Fibroblast of skin of left biceps (primary cell): ENCODE data around the gene ARMH4.

Source experiments
- DNase-seq, 2 experiments: peaks; one replicate each; pipeline ENCODE4 v3.0.0-alpha.2; 2013; ENCODE audit warnings: low read depth in 2 of 2

Gene ARMH4

DNA sequence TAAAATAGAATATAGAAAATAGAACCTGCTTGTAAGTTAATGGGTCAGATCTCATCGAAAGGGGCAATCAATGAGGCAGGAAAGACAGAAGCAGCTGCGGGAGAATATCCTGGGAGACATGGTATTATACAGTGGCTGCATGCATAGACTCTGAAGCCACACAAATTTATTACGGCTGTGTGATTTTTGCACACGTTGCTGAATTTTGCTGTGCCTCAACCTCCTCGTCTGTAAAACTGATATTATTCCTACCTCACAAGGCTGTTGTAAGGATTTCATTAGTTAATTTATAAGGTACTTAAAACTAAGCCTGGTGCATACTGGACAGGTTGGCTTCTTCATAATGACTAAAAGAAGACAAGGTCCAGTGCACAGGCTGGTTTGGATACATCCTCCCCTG lies 52.3 kb downstream of the ARMH4 start:
- no peak for DNase-seq

DNA sequence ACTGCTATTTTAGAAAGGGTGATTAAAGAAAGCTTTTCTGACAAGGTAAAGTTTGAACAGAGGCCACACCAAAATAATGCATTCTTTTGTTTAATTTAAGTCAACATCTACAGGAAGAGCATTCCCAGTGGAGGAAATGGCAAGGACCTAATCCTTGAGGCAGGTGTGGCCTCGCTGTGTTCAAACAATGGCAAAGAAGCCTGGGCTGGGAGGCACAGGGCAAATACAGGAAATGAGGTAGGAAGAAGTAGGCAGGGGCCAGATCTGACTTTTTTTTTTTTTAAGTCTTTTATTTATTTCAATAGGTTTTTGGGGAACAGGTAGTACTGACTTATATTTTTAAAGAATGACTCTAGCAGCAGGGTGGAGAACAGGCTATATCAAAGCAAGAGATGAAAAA lies 53.5 kb downstream of the ARMH4 start:
- DNase-seq = no peak

DNA sequence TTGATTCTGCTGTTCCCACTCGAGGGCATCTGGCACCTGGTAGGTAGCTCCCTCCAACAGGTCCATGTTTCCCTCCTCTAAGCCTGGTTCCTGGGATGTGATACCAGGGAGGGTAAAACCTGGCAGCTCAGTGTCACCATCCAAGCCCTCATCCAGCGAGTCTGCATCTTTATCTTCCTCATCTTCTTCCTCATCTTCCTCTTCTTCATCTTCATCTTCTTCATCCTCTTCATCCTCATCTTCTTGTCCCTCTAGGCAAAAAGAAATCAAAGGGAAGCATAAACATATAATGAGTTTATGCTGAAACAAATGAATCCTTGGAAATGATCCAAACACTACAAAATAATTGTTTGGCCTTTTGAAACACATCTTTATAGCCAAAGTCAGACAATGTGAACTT lies 55.3 kb downstream of the ARMH4 start:
- no peak for DNase-seq

DNA sequence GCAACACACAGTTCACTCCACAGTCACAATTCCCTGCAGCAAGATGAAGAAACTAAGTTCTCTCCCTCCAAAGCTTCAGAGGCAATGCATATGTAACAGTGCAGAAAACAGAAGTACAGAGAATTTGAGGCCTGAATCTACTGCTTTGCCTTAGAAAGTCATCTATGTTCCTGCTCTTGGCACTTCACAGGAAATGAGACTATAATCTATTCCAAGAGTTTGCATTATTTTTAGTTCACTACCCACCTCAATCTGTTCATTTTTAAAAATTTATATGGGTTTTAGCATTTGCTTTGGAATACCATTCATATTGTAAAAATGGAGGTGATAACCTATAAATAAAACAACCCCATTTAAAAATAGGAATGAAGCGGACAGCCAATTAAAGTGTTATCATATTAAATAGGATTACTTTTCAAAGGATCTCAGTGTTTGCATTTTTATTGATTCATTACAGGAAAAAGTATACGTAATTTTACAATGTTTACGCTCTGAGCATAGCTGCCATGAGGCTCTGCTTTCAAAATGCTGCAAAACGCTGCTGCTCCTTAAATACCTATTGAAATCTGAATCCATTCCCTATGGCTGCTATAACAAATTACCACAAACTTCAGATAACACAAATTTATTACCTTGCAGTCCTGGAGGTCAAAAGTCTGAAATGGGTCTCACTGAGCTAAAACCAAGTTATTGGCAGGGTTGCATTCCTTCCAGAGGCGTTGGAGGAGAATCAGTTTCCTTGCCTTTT lies 60.0 kb downstream of the ARMH4 start:
- DNase-seq = no peak

DNA sequence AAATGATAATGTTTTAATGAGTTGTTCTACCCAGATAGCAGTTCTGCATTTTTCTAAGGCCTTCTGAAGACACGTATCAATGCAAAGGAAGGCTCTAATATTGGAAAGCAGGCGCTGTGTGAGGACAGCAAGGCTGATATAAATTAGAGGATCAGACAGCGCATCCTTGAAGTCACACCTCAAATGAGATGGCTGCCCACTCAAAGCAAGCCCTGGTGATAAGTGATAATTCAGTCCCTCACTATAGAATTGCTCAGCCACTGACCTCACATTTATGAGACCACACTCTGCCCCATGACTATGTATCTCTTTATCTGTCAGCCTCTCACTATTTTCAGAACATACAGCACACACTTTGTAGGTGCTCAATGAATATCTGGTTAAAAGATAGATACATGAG lies 62.4 kb downstream of the ARMH4 start:
- no peak for DNase-seq

DNA sequence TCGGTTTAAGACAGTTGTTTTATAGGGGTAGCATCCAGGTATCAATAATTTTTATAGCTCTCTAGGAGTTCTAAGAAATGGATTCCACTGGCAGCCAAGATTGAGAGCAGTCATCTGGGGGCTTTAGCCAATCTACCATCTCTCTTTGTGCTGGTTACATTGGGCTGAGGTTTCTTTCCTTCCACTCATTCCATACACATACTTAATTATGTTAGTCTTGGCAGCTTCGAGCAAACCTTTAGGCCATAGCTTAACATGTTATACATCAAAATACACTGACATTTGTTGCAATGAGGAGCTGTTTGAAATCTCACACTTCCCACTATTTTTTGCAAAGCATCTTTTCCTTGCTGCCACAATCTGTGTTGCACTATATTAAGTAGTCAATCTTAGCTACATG lies 63.1 kb downstream of the ARMH4 start:
- DNase-seq = no peak

DNA sequence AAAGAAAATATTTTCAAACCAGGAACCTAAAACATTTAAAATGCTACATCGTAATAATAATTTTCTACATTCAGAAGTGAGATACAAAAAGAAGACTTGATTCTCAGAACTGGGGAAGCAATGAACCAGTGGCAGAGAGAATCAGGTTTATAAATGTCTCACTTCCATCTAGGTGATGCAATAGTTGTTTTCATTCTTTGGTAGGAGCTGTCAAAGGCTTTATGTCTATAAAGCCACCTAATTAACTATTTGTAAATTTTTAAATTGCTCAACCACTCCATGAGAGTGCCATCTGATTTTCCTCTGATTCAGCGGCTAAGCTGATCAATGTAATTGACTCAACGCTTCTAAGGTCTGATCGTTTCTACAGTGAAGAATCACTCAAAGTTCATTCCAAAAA lies 66.1 kb downstream of the ARMH4 start:
- no peak for DNase-seq

DNA sequence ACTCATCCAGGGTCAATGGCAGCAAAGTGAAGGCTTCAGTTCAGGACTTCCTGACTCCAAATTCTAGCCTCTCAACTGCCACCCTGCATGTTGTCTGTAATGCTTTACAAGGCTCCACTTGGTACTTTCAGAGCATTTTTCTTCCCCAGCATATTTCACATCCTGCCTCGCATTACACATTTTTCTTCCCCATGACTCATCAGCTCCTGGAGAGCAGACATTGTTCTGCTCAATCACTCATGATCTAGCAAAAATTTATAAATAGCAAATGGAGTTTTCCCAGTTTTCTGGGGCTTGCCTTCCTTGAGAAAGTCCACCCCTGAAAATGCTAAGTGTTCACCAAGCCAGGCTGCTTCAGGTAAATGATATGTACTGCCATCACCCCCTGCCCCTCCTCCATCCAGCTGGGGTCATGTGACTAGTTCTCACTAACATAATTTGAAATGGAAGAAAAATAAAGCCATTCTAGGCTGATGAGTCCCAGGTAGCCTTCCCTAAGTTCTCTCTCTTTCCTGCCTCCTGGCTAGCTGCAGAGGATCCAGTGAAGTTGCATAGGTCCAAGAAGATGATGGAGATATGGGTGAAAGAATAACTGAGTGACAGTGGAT lies 69.4 kb downstream of the ARMH4 start:
- DNase-seq = peak; percentile 73 to 74

DNA sequence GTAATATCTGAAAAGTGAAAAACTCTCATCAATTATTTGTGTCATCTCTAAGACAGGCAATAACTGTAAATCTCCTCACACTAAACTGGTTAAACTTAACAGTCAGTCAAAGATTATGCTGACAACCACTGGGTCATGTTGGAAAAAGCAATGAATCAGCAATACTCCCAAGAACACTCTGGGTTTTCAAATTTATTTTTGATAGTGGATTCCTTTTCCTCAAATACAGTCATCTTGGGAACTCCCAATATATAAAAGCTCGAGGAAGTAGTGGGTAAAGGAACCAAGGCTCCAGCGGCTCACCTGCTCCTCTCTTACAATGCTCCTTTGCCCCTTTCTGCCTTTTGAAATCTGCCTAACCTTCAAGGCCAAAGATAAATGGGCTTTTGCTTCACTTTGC lies 70.0 kb downstream of the ARMH4 start:
- DNase-seq = no peak

DNA sequence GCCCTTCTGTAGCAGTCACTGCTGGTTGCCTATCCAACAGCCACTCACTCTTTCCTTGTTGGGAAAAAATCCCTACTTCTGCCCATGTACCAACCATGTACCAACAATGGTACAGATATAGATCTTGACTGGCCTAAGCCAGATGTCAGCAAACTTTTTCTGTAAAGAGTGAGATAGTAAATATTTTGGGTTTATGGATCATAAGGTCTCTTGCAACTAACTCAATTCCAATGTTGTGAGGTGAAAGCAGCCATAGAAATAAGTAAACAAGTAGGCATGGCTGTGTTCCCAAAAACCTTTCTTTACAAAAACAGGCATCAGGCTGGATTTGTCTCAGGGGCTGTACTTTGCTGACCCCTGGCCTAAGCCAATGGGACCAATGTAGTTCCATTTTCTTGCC lies 73.5 kb downstream of the ARMH4 start:
- no peak for DNase-seq

DNA sequence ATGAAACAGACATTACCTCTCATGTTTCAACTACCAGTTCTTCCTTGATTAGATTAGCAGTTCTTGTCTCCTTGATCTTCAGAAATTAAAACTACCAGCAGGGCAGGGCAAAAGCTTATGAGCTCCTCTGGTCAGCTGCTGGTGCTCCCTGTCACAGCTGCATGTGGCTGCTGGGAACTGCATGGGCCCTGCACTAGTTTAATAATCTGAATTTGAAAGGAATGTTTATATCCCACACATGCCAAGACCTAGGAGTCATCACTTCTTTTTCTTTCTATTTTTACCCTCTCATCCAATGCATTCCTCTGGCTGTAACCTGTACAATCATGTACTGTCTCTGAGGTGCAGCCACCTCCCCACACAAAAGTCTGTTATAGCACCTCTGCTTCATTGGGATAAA lies 73.9 kb downstream of the ARMH4 start:
- DNase-seq = peak; percentile 46 to 50

DNA sequence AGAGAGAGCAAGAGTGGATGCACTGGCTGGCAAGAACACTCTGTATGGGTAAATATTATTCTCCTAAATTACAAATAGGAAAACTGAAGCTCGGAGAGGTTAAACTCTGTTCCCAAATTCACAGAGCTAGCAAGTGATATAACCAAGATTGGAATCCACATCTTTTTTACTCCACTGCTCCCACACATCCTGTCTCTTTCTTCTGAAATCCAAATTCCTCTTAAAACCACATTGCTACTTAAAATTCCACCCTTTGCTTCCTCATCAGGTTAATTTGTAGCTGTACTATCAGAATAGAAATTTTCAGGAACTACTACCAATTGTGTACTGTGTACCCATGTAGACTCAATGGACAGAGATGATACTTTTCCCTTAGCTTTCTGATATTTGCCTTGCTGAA lies 74.4 kb downstream of the ARMH4 start:
- DNase-seq = peak; percentile 37 to 42

DNA sequence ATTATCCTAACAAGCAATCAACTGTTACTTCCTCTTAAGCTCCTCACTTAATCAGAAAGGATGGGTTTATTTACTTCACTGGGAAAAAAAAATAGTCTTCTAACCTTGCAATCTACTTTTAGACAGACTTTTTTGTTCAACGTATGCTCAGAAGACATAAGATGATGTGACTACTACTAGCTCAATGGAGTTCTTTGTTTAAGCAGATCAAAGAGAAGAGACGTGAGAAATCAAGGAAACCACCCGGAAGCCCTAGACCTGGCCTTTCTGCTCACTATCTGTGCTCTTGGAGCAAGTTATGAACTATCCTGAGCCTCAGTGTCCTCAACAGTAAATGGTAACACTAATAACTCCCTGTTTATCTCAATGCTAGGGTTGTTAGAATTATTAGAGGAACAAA lies 78.5 kb downstream of the ARMH4 start:
- no peak for DNase-seq

DNA sequence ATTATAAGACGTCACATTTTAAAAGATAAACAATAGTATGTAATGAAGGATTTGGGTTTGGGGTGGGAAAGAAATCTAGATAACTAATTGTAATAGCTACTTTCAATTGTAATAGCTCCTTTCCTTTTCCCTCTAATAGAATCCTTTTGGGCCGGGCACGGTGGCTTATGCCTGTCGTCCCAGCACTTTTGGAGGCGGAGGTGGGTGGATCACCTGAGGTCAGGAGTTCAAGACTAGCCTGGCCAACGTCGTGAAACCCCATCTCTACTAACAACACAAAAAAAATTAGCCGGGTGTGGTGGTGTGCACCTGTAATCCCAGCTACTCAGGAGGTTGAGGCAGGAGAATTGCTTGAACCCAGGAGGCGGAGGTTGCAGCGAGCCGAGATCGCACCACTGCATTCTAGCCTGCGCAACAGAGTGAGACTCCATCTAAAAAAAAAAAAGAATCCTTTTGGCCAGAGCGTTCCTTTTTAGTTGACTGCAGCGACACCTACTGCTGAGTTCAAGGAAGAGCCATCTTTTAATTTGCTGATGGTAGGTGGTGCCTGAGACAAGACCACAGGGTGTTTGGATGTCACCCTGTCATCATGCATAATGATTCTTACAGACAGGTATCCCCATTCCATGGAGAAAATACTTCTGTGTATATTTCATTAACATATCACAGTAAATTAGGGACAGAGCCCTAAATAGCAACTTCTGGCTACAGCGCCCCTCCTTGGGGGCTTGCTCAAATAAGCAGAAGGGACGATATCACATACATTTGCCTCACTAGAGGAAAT lies 79.5 kb downstream of the ARMH4 start:
- no peak for DNase-seq

DNA sequence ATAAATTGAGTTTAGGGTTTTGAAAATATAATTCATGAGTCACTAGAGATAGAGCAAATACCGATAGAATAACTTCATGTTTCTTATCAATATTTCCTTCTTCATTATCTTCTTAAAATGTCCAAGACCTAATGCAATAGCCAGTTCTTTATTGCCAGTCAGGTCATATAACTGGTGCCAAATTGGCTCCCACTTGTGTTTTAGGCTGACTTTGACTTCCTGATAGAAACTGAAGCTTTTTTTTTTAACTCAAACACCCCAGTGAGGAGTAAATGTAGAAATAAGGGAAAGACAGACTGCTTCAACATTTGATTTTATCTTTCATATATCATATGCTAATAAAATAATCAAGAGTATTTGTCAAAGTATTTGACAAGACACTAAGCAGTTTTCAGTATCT lies 80.7 kb downstream of the ARMH4 start:
- no peak for DNase-seq

DNA sequence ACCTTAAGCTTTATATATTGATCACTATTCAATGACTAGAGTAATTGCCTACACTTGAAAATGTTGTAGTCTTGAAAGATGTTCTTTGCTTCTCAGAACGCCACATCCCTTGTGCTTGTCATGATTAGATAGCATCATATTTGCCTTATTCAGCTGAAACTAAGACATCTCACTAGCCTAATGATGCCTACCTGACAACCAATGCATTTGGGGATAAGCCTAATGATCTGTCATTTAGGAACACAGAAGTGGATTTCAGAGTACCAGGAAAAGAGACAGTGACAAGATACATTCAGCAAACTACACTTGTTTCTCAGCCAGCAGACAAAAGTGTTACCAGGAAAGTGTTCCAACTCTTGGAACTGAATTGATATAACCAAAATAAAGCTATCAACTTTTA lies 83.7 kb downstream of the ARMH4 start:
- no peak for DNase-seq

DNA sequence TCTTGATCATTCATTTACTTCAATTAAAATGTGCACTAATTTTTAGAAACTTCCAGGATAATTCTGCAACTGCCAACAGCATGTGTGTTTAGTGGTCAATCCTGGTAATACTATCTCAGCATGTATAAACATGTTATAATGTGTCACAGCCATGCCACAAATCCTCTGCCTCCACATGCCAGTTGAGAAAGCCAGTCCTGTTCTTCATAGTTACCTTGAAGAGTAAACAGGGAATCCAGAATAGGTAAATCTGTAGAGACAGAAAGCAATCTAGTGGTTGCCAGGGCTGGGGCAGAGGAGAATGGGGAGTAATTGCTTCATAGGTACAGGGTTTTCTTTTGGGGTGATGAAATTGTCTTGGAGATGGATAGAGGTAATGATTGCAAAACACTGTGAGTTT lies 85.9 kb downstream of the ARMH4 start:
- DNase-seq = no peak

DNA sequence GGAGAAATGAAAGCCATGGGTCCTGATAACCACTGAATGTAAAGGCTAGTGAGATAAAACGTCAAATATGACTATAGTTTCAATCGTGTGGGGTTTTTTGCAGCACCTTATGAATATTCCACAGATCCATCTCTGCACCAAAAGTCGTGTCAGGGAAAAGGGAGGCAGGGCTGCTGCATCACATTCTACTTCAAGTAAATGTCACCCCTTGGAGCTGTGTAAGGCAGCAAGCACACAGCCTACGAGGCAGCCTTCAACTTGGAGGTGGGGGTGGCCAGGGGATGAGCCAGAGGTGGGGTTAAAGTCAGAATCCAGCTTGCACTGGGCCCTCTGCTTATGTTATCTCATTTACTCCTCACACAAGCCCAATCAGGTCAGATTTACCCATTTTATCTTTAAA lies 90.4 kb downstream of the ARMH4 start:
- no peak for DNase-seq

DNA sequence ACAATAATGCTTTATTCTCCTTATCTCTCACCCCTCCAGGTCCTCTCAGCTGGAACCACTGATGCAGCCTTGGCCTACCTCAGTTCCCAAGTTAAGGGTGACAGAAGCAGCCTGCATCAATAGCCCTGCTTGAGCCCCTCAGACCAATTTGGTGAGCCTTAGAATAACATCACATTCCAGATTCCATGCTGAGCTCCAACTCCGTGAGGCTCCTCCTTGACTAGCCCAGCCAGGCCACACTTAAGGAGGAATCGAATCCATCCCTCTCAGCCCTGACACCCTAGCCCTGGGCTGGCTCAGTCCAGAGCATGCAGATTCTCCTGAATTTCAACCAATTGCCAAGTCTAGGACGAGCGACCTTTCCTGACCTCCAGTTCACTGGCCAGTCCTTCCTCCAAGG lies 91.1 kb downstream of the ARMH4 start:
- no peak for DNase-seq

DNA sequence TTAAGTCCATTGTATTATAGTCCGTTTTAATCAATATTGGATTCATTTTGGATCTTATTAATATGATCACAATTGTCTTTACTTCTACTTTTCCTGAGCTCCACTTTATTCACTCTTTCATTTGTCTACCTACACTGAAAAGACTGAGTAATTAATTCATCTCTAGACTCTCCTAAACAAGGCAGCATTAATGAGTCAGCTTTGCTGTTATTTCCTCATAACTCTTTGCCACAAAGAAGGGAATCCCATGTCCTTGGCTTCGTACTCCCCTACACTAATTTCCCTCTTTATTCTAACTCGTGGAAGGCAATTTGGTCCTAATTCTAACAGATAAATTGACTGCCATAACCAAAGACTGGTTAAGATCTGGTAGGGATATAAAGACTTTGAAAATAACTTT lies 91.9 kb downstream of the ARMH4 start:
- no peak for DNase-seq

DNA sequence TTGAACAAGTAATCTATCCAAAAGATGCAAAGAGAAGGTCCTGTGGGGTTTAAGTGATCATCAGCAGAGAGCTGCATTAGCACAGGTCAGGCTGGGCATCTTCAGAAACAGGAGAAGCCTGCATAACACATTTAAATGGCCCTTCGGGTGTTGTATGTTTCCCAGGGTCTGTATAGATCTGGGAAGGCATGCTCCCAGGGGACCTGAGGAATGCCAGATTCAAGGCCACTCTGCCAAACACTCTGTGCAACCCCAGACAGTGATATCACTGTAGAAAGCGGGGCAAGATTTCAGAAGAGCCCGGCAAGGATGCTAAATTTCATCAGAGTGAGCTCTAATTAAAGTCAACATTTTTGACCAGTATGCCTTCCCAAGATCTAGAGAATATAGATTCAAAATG lies 92.9 kb downstream of the ARMH4 start:
- DNase-seq = no peak

DNA sequence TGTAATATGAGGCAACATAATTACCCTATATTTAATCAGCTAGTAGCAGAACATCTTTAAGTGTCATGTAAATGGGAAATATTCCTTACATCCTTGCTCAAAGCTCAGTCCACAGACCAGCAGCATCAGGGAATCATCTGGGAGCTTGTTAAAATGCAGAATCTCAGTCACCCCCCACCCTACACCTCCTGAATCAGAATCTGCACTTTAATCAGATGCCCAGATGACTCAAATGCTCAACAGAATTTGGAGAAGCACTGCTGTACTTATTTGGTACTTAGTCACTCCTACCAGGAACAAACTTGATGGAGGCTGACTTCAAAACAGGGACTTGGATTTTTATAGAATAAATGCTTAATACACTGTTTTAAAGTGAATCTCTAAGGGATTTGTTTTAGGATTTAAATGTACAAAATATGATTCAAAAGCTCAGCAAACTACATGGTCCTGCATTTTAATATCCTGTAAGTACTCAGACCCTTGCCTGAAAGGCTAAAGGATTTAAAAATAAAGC lies 96.5 kb downstream of the ARMH4 start:
- DNase-seq = no peak

DNA sequence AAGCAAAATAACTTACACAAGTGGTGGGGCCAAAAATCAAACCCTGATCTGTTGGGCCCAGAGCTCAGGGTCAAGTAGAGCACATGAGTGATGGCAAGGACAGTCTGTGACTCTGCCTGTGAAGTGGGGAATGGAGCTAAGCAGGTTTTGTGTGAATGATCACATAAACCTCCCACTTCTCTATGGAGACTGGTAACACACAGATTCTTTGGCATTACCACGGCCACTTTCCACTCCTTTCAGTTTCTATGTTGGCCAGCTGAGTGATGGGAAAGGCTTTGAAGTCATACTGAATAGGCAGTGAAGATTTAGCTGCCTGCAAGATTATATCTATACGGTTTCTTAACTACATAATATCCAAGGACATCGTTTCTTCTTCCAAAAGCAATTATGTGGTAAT lies 97.9 kb downstream of the ARMH4 start:
- DNase-seq = no peak
